Fibroblast of lung (primary cell): ENCODE measurements around the gene CLMN.

Experiments used
- CTCF ChIP-seq, 2 donors: IDR thresholded peaks in 1 of 2; conservative IDR thresholded peaks in 1 of 2; 1 replicate in 1 of 2; 2 replicates in 1 of 2; pipeline ENCODE4 v1.5.1; 2011 to 2012; ENCODE audit warnings: low read length in 2 of 2, control low read depth in 1 of 2, inconsistent platforms in 1 of 2, low read depth in 1 of 2, mild to moderate bottlenecking in 1 of 2
- EZH2 ChIP-seq: IDR thresholded peaks from 2 replicates; pipeline ENCODE4 v1.5.1; 2012; ENCODE audit warnings: low read length, control low read depth, mild to moderate bottlenecking; ENCODE audit errors: missing control alignments

- no peak for TF ChIP-seq CTCF (conservative IDR thresholded peaks at IDR 0.05 in 1 of 2, IDR thresholded peaks at IDR 0.05 in 1 of 2; ENCODE audit: low read depth in 1 of 2, low read length in 2 of 2)
- no peak for TF ChIP-seq EZH2
Measured at GRCh38 chr14:95316821-95317220, 2.9 kb downstream of the CLMN start.
